Activated CD4-positive, alpha-beta T cell treated with anti-CD3 and anti-CD28 coated beads, Interleukin-2, amount 50 U/mL, for 24 hours (primary cell): ENCODE results near the gene ZMAT2.
A peak's percentile ranks its signal among the peaks of the same experiment; 100 is the strongest.
"Not testable (repeated sequence)": the region's sequence is repeated elsewhere in the genome, so short reads cannot be mapped to it uniquely, and the experiment has no call there.

Experiments
- DNase-seq, 2 donors: peaks; one replicate each; pipeline ENCODE4 v3.0.0-alpha.2; 2020; ENCODE audit warnings: low read depth in 1 of 2, low spot score in 1 of 2

ZMAT2 gene

DNA sequence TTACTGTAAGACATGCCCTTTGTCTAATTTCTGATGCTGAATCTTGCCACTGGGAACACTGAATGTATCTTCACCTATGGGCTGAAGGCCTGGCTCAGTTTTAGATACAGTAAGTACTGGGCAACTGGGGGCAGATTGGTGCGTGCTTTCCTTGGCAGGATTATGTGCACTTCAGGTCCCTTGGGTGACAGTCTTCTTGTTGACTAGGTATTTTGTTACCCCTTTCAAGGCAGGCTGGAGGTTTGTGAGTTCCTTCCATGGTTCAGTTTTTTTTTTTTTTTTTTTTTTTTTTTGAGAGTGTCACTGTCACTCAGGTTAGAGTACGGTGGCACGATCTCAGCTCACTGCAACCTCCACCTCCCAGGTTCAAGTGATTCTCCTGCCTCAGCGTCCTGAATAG lies 7.6 kb downstream of the ZMAT2 start:
- DNase-seq = no peak

GRCh38 chr5:140708787-140709186 lies 8.5 kb downstream of the ZMAT2 start:
- not testable (repeated sequence) for DNase-seq

DNA sequence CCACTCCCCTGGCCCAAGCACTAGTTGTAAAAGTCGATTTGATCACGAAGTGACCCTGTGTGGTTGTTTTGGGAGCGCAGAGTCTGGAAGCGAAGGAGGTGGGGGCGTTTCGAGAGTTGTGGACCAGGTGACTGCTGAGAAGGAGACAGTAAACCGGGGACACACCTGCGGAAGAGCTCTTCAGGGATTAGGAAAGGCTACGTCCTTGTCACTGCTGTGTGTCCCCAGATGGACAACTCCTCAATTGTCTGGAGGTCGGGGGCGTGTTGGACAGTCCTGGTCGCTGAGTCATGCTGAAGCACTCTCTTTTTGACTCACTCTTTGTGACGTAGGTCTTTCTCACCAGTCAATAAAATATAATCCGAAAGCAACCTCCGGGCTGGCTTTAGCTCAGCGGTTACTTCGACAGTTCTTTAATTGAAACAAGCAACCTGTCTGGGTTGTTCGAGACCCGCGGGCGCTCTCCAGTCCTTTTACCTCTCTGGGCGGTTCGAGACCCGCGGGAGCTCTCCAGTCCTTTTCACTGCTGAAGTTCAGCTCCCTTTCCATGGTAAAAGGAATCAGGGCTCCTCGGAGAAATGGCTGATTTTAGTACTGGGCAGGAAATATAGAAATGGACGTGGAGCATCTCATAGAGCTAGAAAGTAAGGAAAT lies 10.8 kb downstream of the ZMAT2 start:
- peak; percentile 69 to 94 for DNase-seq

GRCh38 chr5:140711794-140712193 lies 11.5 kb downstream of the ZMAT2 start:
- no peak for DNase-seq

- no peak for DNase-seq
Observed at GRCh38 chr5:140713562-140714094, 13.4 kb downstream of the ZMAT2 start.

DNA sequence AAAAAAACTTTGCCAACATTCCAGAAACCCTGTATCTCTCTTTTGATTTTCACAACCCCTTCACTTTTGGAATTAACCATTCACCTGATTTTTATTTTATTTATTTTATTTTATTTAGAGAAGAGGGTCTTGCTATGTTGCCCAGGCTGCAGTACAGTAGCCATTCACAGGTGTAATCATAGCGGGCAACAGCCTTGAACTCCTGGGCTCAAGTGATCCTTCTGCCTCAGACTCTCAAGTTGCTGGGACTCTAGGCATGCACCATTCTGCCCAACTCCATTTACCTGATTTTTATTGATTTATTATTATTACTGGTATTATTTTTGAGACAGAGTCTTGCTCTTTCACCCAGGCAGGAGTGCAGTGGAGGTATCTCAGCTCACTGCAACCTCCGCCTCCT lies 16.0 kb downstream of the ZMAT2 start:
- not testable (repeated sequence) for DNase-seq

- DNase-seq = no peak
Observed at GRCh38 chr5:140718266-140718592, 18.0 kb downstream of the ZMAT2 start.

GRCh38 chr5:140720738-140721137 lies 20.5 kb downstream of the ZMAT2 start:
- DNase-seq = not testable (repeated sequence)

- DNase-seq = not testable (repeated sequence)
Observed at GRCh38 chr5:140721395-140721794, 21.1 kb downstream of the ZMAT2 start.

GRCh38 chr5:140725799-140726471 lies 25.7 kb downstream of the ZMAT2 start:
- DNase-seq = peak; percentile 70 to 86

DNA sequence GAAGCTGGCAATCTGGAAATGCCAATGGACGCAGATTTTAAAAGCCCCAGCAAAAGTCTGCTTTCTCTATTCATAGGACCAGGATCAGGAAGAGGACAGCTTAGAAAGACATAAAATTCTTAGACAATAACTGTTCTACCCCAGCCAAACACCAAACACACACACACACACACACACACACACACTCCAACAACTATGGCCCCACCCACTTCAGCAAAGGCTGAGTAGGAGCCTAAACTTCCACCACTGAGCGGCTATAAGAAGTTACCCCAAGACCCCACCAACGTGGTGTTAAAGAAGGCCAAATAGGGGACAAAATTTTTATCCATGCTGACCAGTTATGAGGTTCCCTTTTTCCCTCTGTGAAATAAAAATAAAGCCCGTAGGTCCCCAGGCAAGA lies 32.9 kb downstream of the ZMAT2 start:
- DNase-seq = no peak

GRCh38 chr5:140734354-140734753 lies 34.1 kb downstream of the ZMAT2 start:
- DNase-seq = no peak

GRCh38 chr5:140737486-140737885 lies 37.2 kb downstream of the ZMAT2 start:
- DNase-seq = no peak

GRCh38 chr5:140741967-140742366 lies 41.7 kb downstream of the ZMAT2 start:
- DNase-seq = no peak

- DNase-seq = no peak
Observed at GRCh38 chr5:140753561-140753960, 53.3 kb downstream of the ZMAT2 start.
